A549 (cell line): ENCODE measurements around the gene IGF2.

Source experiments
- CBX8 ChIP-seq: fragments of 200-600 bp; sonication (generic); IDR thresholded peaks from 2 replicates; pipeline ENCODE4 v1.6.1; 2016
- CEBPB ChIP-seq, 2 experiments: fragments of >200 bp in 1 of 2; sonication (Bioruptor Twin) in 1 of 2; formaldehyde crosslinking in 1 of 2; IDR thresholded peaks; 2 replicates each; pipeline ENCODE4 v1.6.1; 2012 to 2016
- FOSL2 ChIP-seq, 2 experiments: fragments of 450-650 bp in 1 of 2; fragments of >200 bp in 1 of 2; sonication (Bioruptor Twin) in 1 of 2; formaldehyde crosslinking; IDR thresholded peaks; 2 replicates each; pipeline versions ENCODE4 v1.5.0 to v1.6.1; 2016 to 2020; ENCODE audit warnings: mild to moderate bottlenecking in 1 of 2, moderate library complexity in 1 of 2
- MAX ChIP-seq: IDR thresholded peaks from 2 replicates; pipeline ENCODE4 v1.6.1; 2012
- POLR2A ChIP-seq: IDR thresholded peaks from 2 replicates; pipeline ENCODE4 v1.6.1; 2012; ENCODE audit warnings: mild to moderate bottlenecking, low read length
- RFX5 ChIP-seq: fragments of 450-650 bp; IDR thresholded peaks from 2 replicates; pipeline ENCODE4 v1.7.1; 2014; ENCODE audit warnings: antibody characterized with exemption, mild to moderate bottlenecking, moderate library complexity
- TFCP2L1 ChIP-seq: fragments of 250-450 bp; sonication (Bioruptor Pico); IDR thresholded peaks from 2 replicates; pipeline ENCODE4 v1.5.0; 2021; ENCODE audit warnings: mild to moderate bottlenecking
- USF2 ChIP-seq: fragments of 450-650 bp; IDR thresholded peaks from 2 replicates; pipeline ENCODE4 v1.6.1; 2014; ENCODE audit warnings: antibody characterized with exemption

DNA sequence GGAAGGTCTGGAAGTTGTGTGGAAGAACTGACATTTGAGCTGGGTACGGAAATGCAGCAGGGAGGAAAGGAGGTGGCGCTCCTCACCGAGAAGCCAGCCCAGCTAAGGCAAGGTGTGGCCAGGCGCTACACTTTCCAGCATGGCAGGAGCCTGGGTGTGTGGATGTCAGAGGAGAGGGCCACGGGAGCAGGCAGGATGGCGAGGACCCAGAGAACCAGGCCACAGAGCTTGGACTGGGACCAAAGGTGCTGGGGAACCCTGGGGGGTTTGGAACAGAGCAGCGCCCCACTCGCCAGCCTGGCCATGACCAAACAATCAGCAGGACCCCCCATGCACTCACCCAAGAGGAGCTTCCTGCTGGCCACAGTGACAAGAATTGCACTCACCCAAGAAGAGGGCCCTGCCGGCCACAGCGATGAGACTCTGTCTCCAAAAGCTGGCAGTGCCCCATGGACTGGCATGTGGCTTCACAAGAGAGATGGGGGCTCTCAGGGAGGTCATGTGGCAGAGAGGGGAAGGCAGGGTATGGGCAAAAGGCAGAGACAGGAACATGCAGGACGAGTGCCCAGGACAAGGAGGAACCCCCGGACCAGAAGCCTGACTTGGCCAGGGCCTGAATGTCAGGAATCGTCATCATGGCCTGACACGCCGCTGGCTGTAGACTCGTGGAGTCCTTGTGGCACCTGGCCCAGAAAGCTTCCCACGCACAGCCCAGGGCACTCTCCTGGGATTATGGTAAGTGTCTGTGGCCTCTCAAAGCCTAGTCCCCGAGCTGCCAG lies 45.4 kb downstream of the IGF2 start:
- TF ChIP-seq TFCP2L1 (CRISPR knock-in tag) = no peak
- TF ChIP-seq CEBPB (IDR thresholded peaks at IDR 0.05) = no peak
- no peak for TF ChIP-seq RFX5
- no peak for TF ChIP-seq POLR2A
- TF ChIP-seq MAX = no peak
- TF ChIP-seq FOSL2 (IDR thresholded peaks at IDR 0.05) = no peak
- TF ChIP-seq FOSL2 (CRISPR knock-in tag; IDR thresholded peaks at IDR 0.05) = no peak
- no peak for TF ChIP-seq CBX8
- TF ChIP-seq USF2 = no peak
